ENCODE results near the gene SSX4.
"Not testable (repeated sequence)": the region's sequence is repeated elsewhere in the genome, so short reads cannot be mapped to it uniquely, and the experiment has no call there.

GRCh38 chrX:48433713-48434112, 50.4 kb downstream of the SSX4 start:
- not testable (repeated sequence) for TF ChIP-seq CTCF, POLR2A (IDR thresholded peaks at IDR 0.05)

Measured in prostate gland (tissue), 2 donors.